B cell (primary cell): Measurements from ENCODE around the gene PCDHGA5. TPM values are rescaled to one million over a fixed set of nuclear protein-coding genes. Genes with fewer than 3 reads are reported as not detected.
A peak's percentile ranks its signal among the peaks of the same experiment; 100 is the strongest.

Experiments
- ATAC-seq: fragments of 200-7000 bp; cut with Tn5 transposase; one replicate; pipeline ENCODE4 v1.10.0; 2021; ENCODE audit warnings: low read depth, mild to moderate bottlenecking, moderate number of reproducible peaks, moderate library complexity
- CTCF ChIA-PET: fragments of 350-600 bp; sonication (Branson Sonifier 250); formaldehyde crosslinking; loops from one replicate; lab custom pipeline; 2021; ENCODE audit warnings: antibody characterized with exemption, inconsistent platforms; lab: Charles Lee
- POLR2A ChIA-PET: fragments of 350-600 bp; sonication (Branson Sonifier 250); formaldehyde crosslinking; loops from one replicate; lab custom pipeline; 2021; ENCODE audit warnings: antibody characterized with exemption; lab: Charles Lee
- DNase-seq: peaks from one replicate; pipeline ENCODE4 v3.0.0; 2013
- H2AFZ ChIP-seq: 2 replicates; pipeline ENCODE4 v1.6.1; 2012; ENCODE audit warnings: mild to moderate bottlenecking, low read depth, low read length; ENCODE audit not compliant: insufficient read depth, poor library complexity, severe bottlenecking
- H3K27ac ChIP-seq, 2 donors: 1 replicate in 1 of 2; 2 replicates in 1 of 2; pipeline ENCODE4 v1.5.1; 2012 to 2013; ENCODE audit warnings: low read length in 2 of 2, mild to moderate bottlenecking in 2 of 2, moderate library complexity in 1 of 2
- H3K27me3 ChIP-seq, 4 experiments: fragments of 200-600 bp in 1 of 4; sonication (generic) in 1 of 4; replicated peaks in 1 of 4; 1 replicate in 2 of 4; 2 replicates in 2 of 4; pipeline versions ENCODE4 v1.6.1 to v1.7.0; 2013 to 2016; ENCODE audit warnings: low read length in 3 of 4, mild to moderate bottlenecking in 2 of 4, mixed read lengths in 1 of 4, moderate library complexity in 1 of 4; ENCODE audit not compliant: insufficient read depth in 4 of 4, control insufficient read depth in 3 of 4; ENCODE audit errors: control extremely low read depth in 1 of 4
- H3K36me3 ChIP-seq, 2 experiments: replicated peaks in 1 of 2; 1 replicate in 1 of 2; 2 replicates in 1 of 2; pipeline versions ENCODE4 v1.6.1 to v1.7.1; 2013; ENCODE audit warnings: low read length in 1 of 2; ENCODE audit not compliant: insufficient read depth in 2 of 2, control insufficient read depth in 1 of 2; ENCODE audit errors: control extremely low read depth in 1 of 2, extremely low read depth in 1 of 2
- H3K4me1 ChIP-seq, 2 donors: fragments of 200-600 bp in 1 of 2; sonication (generic) in 1 of 2; 1 replicate in 1 of 2; 2 replicates in 1 of 2; pipeline versions ENCODE4 v1.5.1 to v1.6.1; 2013 to 2017; ENCODE audit warnings: low read length in 2 of 2; ENCODE audit not compliant: control insufficient read depth in 2 of 2, insufficient read depth in 2 of 2
- H3K4me2 ChIP-seq: replicated peaks from 2 replicates; pipeline ENCODE3; 2012; ENCODE audit warnings: mild to moderate bottlenecking, low read depth, low read length; ENCODE audit not compliant: poor library complexity, severe bottlenecking
- H3K4me3 ChIP-seq, 5 experiments: fragments of 200-600 bp in 1 of 5; sonication (generic) in 1 of 5; 1 replicate in 3 of 5; 2 replicates in 2 of 5; pipeline versions ENCODE4 v1.5.1 to v1.7.0; 2011 to 2016; ENCODE audit warnings: low read length in 4 of 5, mild to moderate bottlenecking in 4 of 5, low read depth in 2 of 5, control low read depth in 1 of 5, moderate library complexity in 1 of 5; ENCODE audit not compliant: insufficient read depth in 1 of 5; ENCODE audit errors: control extremely low read depth in 1 of 5, extremely low read depth in 1 of 5
- H3K79me2 ChIP-seq: fragments of 200-600 bp; sonication (generic); one replicate; pipeline ENCODE4 v1.6.0; 2016; ENCODE audit warnings: low read length; ENCODE audit not compliant: control insufficient read depth, insufficient read depth
- H3K9ac ChIP-seq: fragments of 200-600 bp; sonication (generic); 2 replicates; pipeline ENCODE4 v1.6.1; 2017; ENCODE audit warnings: mild to moderate bottlenecking, low read length, moderate library complexity
- H3K9me3 ChIP-seq, 3 donors: one replicate each; pipeline versions ENCODE4 v1.6.1 to v1.7.1; 2013; ENCODE audit warnings: low read length in 2 of 3; ENCODE audit not compliant: control insufficient read depth in 2 of 3, insufficient read depth in 1 of 3; ENCODE audit errors: control extremely low read depth in 1 of 3
- H4K20me1 ChIP-seq: 2 replicates; pipeline ENCODE4 v1.6.0; 2012; ENCODE audit warnings: mild to moderate bottlenecking, low read length; ENCODE audit not compliant: insufficient read depth, control insufficient read depth, poor library complexity, severe bottlenecking
- H3K27ac Mint-ChIP-seq: one replicate; pipeline ENCODE4 v1.8.0; 2021; ENCODE audit warnings: mixed read lengths
- H3K27me3 Mint-ChIP-seq: one replicate; pipeline ENCODE4 v1.8.0; 2021; ENCODE audit warnings: mixed read lengths
- H3K4me1 Mint-ChIP-seq: one replicate; pipeline ENCODE4 v1.8.0; 2021; ENCODE audit warnings: mixed read lengths
- H3K4me3 Mint-ChIP-seq: one replicate; pipeline ENCODE4 v1.8.0; 2021; ENCODE audit warnings: mixed read lengths
- H3K9me3 Mint-ChIP-seq: one replicate; pipeline ENCODE4 v1.8.0; 2022; ENCODE audit warnings: mixed read lengths; ENCODE audit not compliant: insufficient read depth
- EZH2 ChIP-seq: IDR thresholded peaks from 2 replicates; pipeline ENCODE4 v1.6.1; 2012; ENCODE audit warnings: borderline replicate concordance, low read depth, mild to moderate bottlenecking, moderate library complexity, low read length; ENCODE audit not compliant: insufficient read depth, poor library complexity, severe bottlenecking
- WGBS: methylation state at CpG from one replicate; pipeline ENCODE4 v1.1.5; 2013; ENCODE audit warnings: missing lambda C conversion rate; ENCODE audit not compliant: insufficient coverage; 5-methylcytosine and 5-hydroxymethylcytosine counted together
- intact Hi-C: fragments of 100-400 bp; cut with micrococcal nuclease; formaldehyde crosslinking; loops from one replicate; pipeline ENCODE4 v1.10.0; 2022
- polyA plus RNA-seq: library from polyadenylated mRNA; depleted of rRNA; stranded (reverse); fragments of >200 nt; gene quantifications from 2 replicates; pipeline ENCODE4 v1.2.3, GENCODE V29; 2012
- total RNA-seq, 2 donors: library from RNA; stranded (reverse); fragments of 120-200 nt in 1 of 2; gene quantifications; 1 replicate in 1 of 2; 2 replicates in 1 of 2; pipeline versions ENCODE4 v1.2.3 to v1.2.4, GENCODE V29; 2013 to 2022
- TF ChIP-seq, protein P1 (sequence below): fragments of 200-600 bp; IDR thresholded peaks from one replicate; pipeline ENCODE4 v1.8.0; 2022; ENCODE audit warnings: antibody characterized with exemption, mild to moderate bottlenecking

PCDHGA5 gene
- total and polyA plus RNA-seq, 2 donors (not counting 1 experiment from before 2014, with no cell fraction given): 0.21 to 1.7 TPM

DNA sequence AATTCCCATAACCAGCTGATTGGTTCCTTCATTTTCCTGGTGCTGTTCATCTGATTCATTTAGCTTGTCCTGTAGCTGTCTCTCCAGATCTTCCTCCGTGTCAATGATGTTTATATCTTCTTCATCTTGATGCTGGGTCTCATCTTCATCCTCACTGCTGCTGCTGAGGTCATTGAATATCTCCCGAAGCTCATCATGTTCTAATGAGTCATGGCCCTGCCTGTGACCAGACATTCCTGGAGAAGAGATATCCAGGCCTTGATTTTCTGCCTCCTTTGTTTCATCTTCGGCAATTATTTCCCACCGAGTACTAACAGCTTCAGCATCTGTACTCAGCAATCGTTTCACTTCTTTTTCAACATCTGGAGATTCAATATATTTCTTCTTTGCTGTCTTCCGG is 44.8 kb upstream of the PCDHGA5 start:
- Mint-ChIP-seq H3K4me1 (peaks cover 34% of the 10 kb centered on the region), H3K4me3 (peak overlapping the region; percentile 96), H3K9me3 (peaks cover 29% of the 10 kb centered on the region), H3K27ac (peak overlapping the region; percentile 32), H3K27me3 (no peaks in the 10 kb centered on the region)
- H3K4me1 ChIP-seq: peaks cover 17 to 20% of the 10 kb centered on the region in 2 donors
- H3K36me3 ChIP-seq: peaks cover 12 to 19% of the 10 kb centered on the region in 2 experiments
- no peak for TF ChIP-seq EZH2
- TF ChIP-seq, protein P1, sequence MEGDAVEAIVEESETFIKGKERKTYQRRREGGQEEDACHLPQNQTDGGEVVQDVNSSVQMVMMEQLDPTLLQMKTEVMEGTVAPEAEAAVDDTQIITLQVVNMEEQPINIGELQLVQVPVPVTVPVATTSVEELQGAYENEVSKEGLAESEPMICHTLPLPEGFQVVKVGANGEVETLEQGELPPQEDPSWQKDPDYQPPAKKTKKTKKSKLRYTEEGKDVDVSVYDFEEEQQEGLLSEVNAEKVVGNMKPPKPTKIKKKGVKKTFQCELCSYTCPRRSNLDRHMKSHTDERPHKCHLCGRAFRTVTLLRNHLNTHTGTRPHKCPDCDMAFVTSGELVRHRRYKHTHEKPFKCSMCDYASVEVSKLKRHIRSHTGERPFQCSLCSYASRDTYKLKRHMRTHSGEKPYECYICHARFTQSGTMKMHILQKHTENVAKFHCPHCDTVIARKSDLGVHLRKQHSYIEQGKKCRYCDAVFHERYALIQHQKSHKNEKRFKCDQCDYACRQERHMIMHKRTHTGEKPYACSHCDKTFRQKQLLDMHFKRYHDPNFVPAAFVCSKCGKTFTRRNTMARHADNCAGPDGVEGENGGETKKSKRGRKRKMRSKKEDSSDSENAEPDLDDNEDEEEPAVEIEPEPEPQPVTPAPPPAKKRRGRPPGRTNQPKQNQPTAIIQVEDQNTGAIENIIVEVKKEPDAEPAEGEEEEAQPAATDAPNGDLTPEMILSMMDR: no peak
- peak overlapping the region in 1 of 5 experiments; percentile 97 for H3K4me3 ChIP-seq
- peaks cover 25 to 67% (median 56%) of the 10 kb centered on the region in 3 donors for H3K9me3 ChIP-seq
- no peak overlapping the region for H2AFZ ChIP-seq
- no peaks in the 10 kb centered on the region for H4K20me1 ChIP-seq
- no peak overlapping the region for H3K27ac ChIP-seq
- peaks cover 40% of the 10 kb centered on the region for H3K79me2 ChIP-seq
- no peaks in the 10 kb centered on the region for H3K27me3 ChIP-seq
- CTCF ChIA-PET: interaction anchor here (0.8 to 4.4 kb wide), 12 partner anchors 9 to 273 kb away, joined by 3 to 37 read pairs (median 4); partner anchors contain the start of genes PCDHGA10, PCDHGA12 and PCDHGB1
- intact Hi-C loops: no loop called here
- DNase-seq (no peak), ATAC-seq (no peak)
- peak overlapping the region; percentile 89 for H3K9ac ChIP-seq
- POLR2A ChIA-PET: interaction anchor here (0.6 kb wide), 1 partner anchor 39 kb away, joined by 7 read pairs; no protein-coding TSS in a partner anchor
- WGBS: 99% methylated on average over 6 of the region's 6 CpGs
- H3K4me2 ChIP-seq: peak overlapping the region; percentile 74

DNA sequence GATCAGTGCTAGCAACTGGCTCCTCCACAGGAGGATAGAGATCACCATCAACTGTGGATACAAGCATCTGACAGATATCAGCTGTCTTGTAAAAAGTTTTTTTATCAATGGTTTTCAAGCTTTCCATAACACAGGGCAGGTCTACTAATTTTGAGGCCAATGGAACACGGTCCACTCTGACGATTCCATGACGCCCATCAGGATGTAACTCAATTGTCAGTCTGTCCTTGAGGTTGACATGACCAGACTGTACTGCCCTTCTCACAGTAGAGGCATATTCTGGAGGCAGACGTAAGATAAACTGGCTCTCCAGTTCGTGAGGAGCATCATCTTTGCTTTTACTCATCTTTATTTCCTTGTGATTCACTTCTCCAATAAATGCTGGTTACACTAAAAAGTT is 44.3 kb upstream of the PCDHGA5 start:
- peak overlapping the region in 1 of 2 donors; percentile 95 for H3K27ac ChIP-seq
- H2AFZ ChIP-seq: no peak overlapping the region
- intact Hi-C loops: loop anchor here (1.0 to 10.0 kb wide), 11 partner anchors 95 to 1451 kb away; partner anchors contain the start of genes ANKHD1, APBB3, ARHGAP26 and DELE1
- H3K79me2 ChIP-seq: peaks cover 37% of the 10 kb centered on the region
- DNase-seq (no peak), ATAC-seq (no peak)
- POLR2A ChIA-PET: interaction anchor here (1.1 to 1.5 kb wide), 2 partner anchors 244 to 918 kb away, joined by 3 to 6 read pairs; partner anchors contain the start of gene ANKHD1
- 90% methylated on average over 3 of the region's 5 CpGs for WGBS
- Mint-ChIP-seq H3K4me3 (peak overlapping the region; percentile 96), H3K4me1 (peaks cover 34% of the 10 kb centered on the region), H3K27ac (peak overlapping the region; percentile 98), H3K27me3 (no peaks in the 10 kb centered on the region), H3K9me3 (peaks cover 27% of the 10 kb centered on the region)
- peak overlapping the region; percentile 74 for H3K4me2 ChIP-seq
- H3K4me3 ChIP-seq: peak overlapping the region; percentile 78 to 100 (median 97)
- H3K9me3 ChIP-seq: peaks cover 25 to 66% (median 56%) of the 10 kb centered on the region in 3 donors
- peak overlapping the region; percentile 89 for H3K9ac ChIP-seq
- CTCF ChIA-PET: interaction anchor here (0.7 to 4.4 kb wide), 23 partner anchors 9 to 331 kb away, joined by 3 to 37 read pairs (median 5); partner anchors contain the start of genes FCHSD1, PCDHGA10, PCDHGA12 and PCDHGA3
- H3K27me3 ChIP-seq: no peaks in the 10 kb centered on the region
- H4K20me1 ChIP-seq: no peaks in the 10 kb centered on the region
- peaks cover 17 to 20% of the 10 kb centered on the region in 2 donors for H3K4me1 ChIP-seq
- peaks cover 11 to 19% of the 10 kb centered on the region in 2 experiments for H3K36me3 ChIP-seq
- TF ChIP-seq, protein P1: no peak
- TF ChIP-seq EZH2: no peak
